PC-9 (cell line): ENCODE data around the gene MDP1. TPM values are rescaled to one million over a fixed set of nuclear protein-coding genes. Genes with fewer than 3 reads are reported as not detected.
"Not testable (repeated sequence)": the region's sequence is repeated elsewhere in the genome, so short reads cannot be mapped to it uniquely, and the experiment has no call there.

Source experiments
- BruUV-seq: library from RNA; stranded (reverse); fragments of 400-500 nt; replicated peaks from 2 replicates; lab custom pipeline; 2021; lab: Mats Ljungman, UMichigan
- CTCF ChIA-PET: fragments of 300-600 bp; sonication (Branson Sonifier 250); formaldehyde crosslinking; loops from one replicate; lab custom pipeline; 2022; ENCODE audit warnings: antibody characterized with exemption; lab: Charles Lee
- POLR2A ChIA-PET: fragments of 300-600 bp; sonication (Branson Sonifier 250); formaldehyde crosslinking; loops from one replicate; lab custom pipeline; 2022; ENCODE audit warnings: antibody characterized with exemption; ENCODE audit not compliant: unreplicated experiment; lab: Charles Lee
- DNase-seq, 2 experiments: peaks; one replicate each; pipeline versions ENCODE4 v3.0.0 to v3.0.0-alpha.2; 2015 to 2022; ENCODE audit warnings: mixed read lengths in 1 of 2
- H2AFZ ChIP-seq: fragments of 200-600 bp; sonication (generic); 2 replicates; pipeline ENCODE4 v1.8.1; 2017; ENCODE audit warnings: antibody characterized with exemption
- H3F3A ChIP-seq: fragments of 200-600 bp; sonication (generic); 2 replicates; pipeline ENCODE4 v1.8.1; 2017; ENCODE audit warnings: antibody characterized with exemption, mild to moderate bottlenecking, low read depth; ENCODE audit not compliant: insufficient read depth
- H3K27ac ChIP-seq: fragments of 200-600 bp; sonication (generic); 2 replicates; pipeline ENCODE4 v1.6.1; 2016; ENCODE audit warnings: mixed run types
- H3K27me3 ChIP-seq: fragments of 200-600 bp; sonication (generic); 2 replicates; pipeline ENCODE4 v1.6.1; 2016; ENCODE audit warnings: low read depth, mixed run types; ENCODE audit not compliant: insufficient read depth
- H3K36me3 ChIP-seq: fragments of 200-600 bp; sonication (generic); 2 replicates; pipeline ENCODE4 v1.6.1; 2016; ENCODE audit warnings: low read depth, mixed run types
- H3K4me1 ChIP-seq: fragments of 200-600 bp; sonication (generic); replicated peaks from 2 replicates; pipeline ENCODE4 v1.6.1; 2016; ENCODE audit warnings: mixed run types; ENCODE audit not compliant: insufficient read depth
- H3K4me2 ChIP-seq: fragments of 200-600 bp; sonication (generic); 2 replicates; pipeline ENCODE4 v1.6.1; 2017; ENCODE audit warnings: mixed run types
- H3K4me3 ChIP-seq: fragments of 200-600 bp; sonication (generic); 2 replicates; pipeline ENCODE4 v1.6.1; 2016; ENCODE audit warnings: mixed run types
- H3K79me2 ChIP-seq: fragments of 200-600 bp; sonication (generic); 2 replicates; pipeline ENCODE4 v1.6.1; 2017; ENCODE audit warnings: low read depth, mixed run types
- H3K9me2 ChIP-seq: fragments of 200-600 bp; sonication (generic); 2 replicates; pipeline ENCODE4 v1.8.1; 2017; ENCODE audit warnings: mild to moderate bottlenecking; ENCODE audit not compliant: insufficient read depth
- H3K9me3 ChIP-seq: fragments of 200-600 bp; sonication (generic); 2 replicates; pipeline ENCODE4 v1.8.1; 2016; ENCODE audit warnings: low read depth; ENCODE audit not compliant: insufficient read depth
- H4K20me1 ChIP-seq: fragments of 200-600 bp; sonication (generic); 2 replicates; pipeline ENCODE4 v1.8.1; 2017; ENCODE audit not compliant: insufficient read depth
- EZH2 ChIP-seq: fragments of 200-600 bp; sonication (generic); IDR thresholded peaks from 2 replicates; pipeline ENCODE4 v1.8.0; 2017; ENCODE audit warnings: antibody characterized with exemption, low read depth
- intact Hi-C: fragments of 100-400 bp; cut with micrococcal nuclease; formaldehyde crosslinking; loops from one replicate; pipeline ENCODE4 v1.10.0; 2022; ENCODE audit not compliant: unreplicated experiment
- total RNA-seq: library from RNA; stranded (reverse); gene quantifications from 2 replicates; pipeline ENCODE4 v1.2.3, GENCODE V29; 2021
- TF ChIP-seq, protein P1 (sequence below): fragments of 200-600 bp; sonication (generic); conservative IDR thresholded peaks from 2 replicates; pipeline ENCODE4 v1.6.1; 2017; ENCODE audit warnings: mixed run types, antibody characterized with exemption, mild to moderate bottlenecking, moderate library complexity

The MDP1 gene
- total RNA-seq, 1 experiment from 2014 or later, result 8.7 TPM

- Histone ChIP-seq H3F3A (no peaks in the 10 kb centered on the region), H3K27ac (no peak overlapping the region), H3K79me2 (peaks cover 9% of the 10 kb centered on the region), H3K4me1 (no peaks in the 10 kb centered on the region), H2AFZ (no peak overlapping the region), H3K4me2 (no peak overlapping the region), H3K9me2 (no peaks in the 10 kb centered on the region), H3K9me3 (no peaks in the 10 kb centered on the region), H3K36me3 (no peaks in the 10 kb centered on the region), H3K4me3 (no peak overlapping the region), H4K20me1 (no peaks in the 10 kb centered on the region), H3K27me3 (no peaks in the 10 kb centered on the region)
- TF ChIP-seq, protein P1, sequence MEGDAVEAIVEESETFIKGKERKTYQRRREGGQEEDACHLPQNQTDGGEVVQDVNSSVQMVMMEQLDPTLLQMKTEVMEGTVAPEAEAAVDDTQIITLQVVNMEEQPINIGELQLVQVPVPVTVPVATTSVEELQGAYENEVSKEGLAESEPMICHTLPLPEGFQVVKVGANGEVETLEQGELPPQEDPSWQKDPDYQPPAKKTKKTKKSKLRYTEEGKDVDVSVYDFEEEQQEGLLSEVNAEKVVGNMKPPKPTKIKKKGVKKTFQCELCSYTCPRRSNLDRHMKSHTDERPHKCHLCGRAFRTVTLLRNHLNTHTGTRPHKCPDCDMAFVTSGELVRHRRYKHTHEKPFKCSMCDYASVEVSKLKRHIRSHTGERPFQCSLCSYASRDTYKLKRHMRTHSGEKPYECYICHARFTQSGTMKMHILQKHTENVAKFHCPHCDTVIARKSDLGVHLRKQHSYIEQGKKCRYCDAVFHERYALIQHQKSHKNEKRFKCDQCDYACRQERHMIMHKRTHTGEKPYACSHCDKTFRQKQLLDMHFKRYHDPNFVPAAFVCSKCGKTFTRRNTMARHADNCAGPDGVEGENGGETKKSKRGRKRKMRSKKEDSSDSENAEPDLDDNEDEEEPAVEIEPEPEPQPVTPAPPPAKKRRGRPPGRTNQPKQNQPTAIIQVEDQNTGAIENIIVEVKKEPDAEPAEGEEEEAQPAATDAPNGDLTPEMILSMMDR, result no peak
- TF ChIP-seq EZH2, result no peak
- ChIA-PET CTCF (no interaction called here), POLR2A (no interaction called here)
- intact Hi-C loops, result no loop called here
- no peak for DNase-seq
- no TSS peak for BruUV-seq
Measured at GRCh38 chr14:24207104-24207551, 8.7 kb downstream of the MDP1 start.

DNA sequence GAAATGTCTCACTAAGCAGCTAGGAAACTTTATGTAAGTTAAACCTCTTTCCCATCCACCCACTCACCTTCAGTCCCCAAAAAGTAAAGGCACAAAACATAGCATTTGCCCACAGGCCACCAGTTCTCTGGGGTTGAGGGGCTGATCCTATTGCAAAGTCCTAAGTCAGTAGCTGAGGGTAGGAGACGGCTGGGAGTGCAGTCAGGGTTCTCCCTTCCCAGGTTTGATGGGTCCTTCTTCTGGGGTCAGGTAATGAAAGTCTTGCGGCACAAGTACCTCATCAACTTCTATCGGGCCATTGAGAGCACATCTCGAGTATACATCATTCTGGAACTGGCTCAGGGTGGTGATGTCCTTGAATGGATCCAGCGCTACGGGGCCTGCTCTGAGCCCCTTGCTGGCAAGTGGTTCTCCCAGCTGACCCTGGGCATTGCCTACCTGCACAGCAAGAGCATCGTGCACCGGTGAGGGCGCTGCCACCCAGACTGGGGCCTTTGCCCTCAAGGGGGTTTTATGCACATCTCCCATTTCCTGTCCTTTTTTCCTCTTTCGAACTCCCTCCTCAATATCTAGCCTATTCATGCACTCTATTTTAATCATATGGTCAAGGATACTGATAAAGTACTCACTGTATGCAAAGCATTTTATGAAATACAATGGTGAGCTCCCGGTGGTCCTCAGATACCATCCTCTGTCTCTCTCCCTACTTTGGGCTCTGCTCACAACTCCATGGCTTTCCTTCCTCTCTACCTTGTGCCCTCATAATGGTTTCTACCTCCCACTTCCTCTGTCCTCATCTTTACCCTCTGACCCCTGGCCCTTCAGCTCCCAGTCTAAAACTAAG lies 9.4 kb downstream of the MDP1 start:
- Histone ChIP-seq H3K79me2 (peaks cover 3% of the 10 kb centered on the region), H3K4me1 (no peaks in the 10 kb centered on the region), H3K9me2 (no peaks in the 10 kb centered on the region), H2AFZ (no peak overlapping the region), H3K4me2 (no peak overlapping the region), H3F3A (no peaks in the 10 kb centered on the region), H3K4me3 (no peak overlapping the region), H3K9me3 (no peaks in the 10 kb centered on the region; the same call in 1 of the 2 replicates), H3K27me3 (no peaks in the 10 kb centered on the region), H3K36me3 (no peaks in the 10 kb centered on the region), H3K27ac (no peak overlapping the region), H4K20me1 (no peaks in the 10 kb centered on the region)
- no peak for DNase-seq
- TF ChIP-seq, protein P1, result no peak
- TF ChIP-seq EZH2, result no peak
- BruUV-seq, result no TSS peak
- ChIA-PET POLR2A (interaction anchor here (0.6 kb wide), 1 partner anchor 98 kb away, joined by 3 read pairs; no protein-coding TSS in a partner anchor), CTCF (no interaction called here)
- intact Hi-C loops, result no loop called here

DNA sequence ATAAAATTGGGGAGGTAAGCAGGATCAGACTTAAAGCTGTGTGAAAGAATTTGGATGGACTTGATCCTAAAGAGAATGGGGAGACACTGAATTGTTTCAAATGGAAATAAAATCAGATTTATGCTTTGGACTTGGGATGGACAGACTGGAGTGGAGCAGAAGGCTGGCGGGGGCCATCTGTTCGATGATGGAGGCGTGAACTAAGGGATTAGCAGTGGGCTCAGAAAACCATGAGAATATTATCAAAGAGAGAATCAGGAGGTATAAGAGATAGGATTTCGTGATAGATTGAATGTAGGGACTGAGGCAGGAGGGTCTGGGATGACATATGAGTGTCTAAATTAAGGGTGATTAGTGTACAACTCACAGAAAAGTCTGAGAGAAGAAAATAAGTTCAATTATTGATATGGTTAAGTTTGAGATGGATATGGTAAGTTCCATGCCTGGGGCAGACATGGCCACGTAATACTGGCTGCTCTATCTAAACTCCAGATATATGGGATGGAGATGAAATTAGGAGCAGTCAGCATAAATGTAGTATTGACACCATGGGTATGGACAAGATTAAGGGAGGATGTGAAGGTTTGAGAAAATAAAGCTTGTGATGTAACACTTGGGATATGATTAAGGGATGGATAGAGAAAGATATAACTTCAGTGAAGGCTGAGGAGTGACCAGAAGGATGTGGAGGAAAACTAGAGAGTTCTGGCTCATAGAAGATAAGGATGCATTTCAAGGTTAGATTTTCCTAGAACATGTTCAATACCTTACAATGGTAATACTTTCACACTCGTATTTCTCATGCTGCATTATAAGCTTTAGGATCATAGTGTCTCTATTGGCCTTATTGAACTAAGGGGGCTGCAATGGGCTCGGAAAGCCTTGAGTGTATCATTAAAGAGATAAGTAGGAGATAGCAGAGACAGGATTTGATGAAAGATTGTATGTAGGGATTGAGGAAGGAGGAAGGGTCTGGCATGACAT lies 11.4 kb downstream of the MDP1 start:
- Histone ChIP-seq H3F3A (no peaks in the 10 kb centered on the region), H3K79me2 (no peaks in the 10 kb centered on the region), H2AFZ (no peak overlapping the region), H3K4me1 (no peaks in the 10 kb centered on the region), H3K36me3 (no peaks in the 10 kb centered on the region), H3K4me3 (no peak overlapping the region), H3K4me2 (no peak overlapping the region), H3K27me3 (no peaks in the 10 kb centered on the region), H3K27ac (no peak overlapping the region), H3K9me2 (no peaks in the 10 kb centered on the region), H4K20me1 (no peaks in the 10 kb centered on the region), H3K9me3 (no peaks in the 10 kb centered on the region; the same call in 1 of the 2 replicates)
- ChIA-PET POLR2A (no interaction called here), CTCF (no interaction called here)
- DNase-seq, result no peak
- intact Hi-C loops, result no loop called here
- no TSS peak for BruUV-seq
- TF ChIP-seq, protein P1, result no peak
- TF ChIP-seq EZH2, result no peak

DNA sequence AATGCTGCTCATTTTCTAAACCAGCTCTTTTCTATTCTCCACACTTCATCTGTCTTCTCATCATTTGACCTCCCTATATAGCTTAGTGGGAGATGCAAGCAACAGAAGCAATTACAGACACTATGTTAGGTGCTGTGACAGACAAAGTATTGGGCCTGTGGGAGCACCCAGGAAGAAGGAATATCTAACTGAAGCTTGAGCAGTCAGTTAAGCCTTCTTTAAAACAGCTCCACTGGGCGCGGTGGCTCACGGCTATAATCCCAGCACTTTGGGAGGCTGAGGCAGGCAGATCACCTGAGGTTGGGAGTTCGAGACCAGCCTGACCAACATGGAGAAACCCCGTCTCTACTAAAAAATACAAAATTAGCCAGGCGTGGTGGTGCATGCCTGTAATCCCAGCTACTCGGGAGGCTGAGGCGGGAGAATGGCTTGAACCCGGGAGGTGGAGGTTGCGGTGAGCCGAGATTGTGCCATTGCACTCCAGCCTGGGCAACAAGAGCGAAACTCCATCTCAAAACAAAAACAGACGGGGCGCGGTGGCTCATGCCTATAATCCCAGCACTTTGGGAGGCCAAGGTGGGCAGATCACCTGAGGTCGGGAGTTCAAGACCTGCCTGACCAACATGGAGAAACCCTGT lies 12.5 kb downstream of the MDP1 start:
- POLR2A ChIA-PET, BruUV-seq: not testable (repeated sequence)

More for the DNA sequence above, 12.5 kb downstream of the MDP1 start:
- H3F3A ChIP-seq, H3K4me3 ChIP-seq, H4K20me1 ChIP-seq, intact Hi-C loops, H3K4me2 ChIP-seq, H3K27me3 ChIP-seq, H3K4me1 ChIP-seq, H3K79me2 ChIP-seq, DNase-seq, H3K9me3 ChIP-seq, H3K27ac ChIP-seq, H3K9me2 ChIP-seq, H3K36me3 ChIP-seq, H2AFZ ChIP-seq: not testable (repeated sequence)
- CTCF ChIA-PET, result interaction anchor here (0.7 kb wide), 1 partner anchor 42 kb away, joined by 3 read pairs; the partner anchor contains the start of gene IRF9
